B cell (primary cell): ENCODE measurements around the gene PPP4R3A.

Experiments
- EZH2 ChIP-seq: IDR thresholded peaks from 2 replicates; pipeline ENCODE4 v1.6.1; 2012; ENCODE audit warnings: borderline replicate concordance, low read depth, mild to moderate bottlenecking, moderate library complexity, low read length; ENCODE audit not compliant: insufficient read depth, poor library complexity, severe bottlenecking
- TF ChIP-seq, protein P1 (sequence below): fragments of 200-600 bp; IDR thresholded peaks from one replicate; pipeline ENCODE4 v1.8.0; 2022; ENCODE audit warnings: antibody characterized with exemption, mild to moderate bottlenecking

DNA sequence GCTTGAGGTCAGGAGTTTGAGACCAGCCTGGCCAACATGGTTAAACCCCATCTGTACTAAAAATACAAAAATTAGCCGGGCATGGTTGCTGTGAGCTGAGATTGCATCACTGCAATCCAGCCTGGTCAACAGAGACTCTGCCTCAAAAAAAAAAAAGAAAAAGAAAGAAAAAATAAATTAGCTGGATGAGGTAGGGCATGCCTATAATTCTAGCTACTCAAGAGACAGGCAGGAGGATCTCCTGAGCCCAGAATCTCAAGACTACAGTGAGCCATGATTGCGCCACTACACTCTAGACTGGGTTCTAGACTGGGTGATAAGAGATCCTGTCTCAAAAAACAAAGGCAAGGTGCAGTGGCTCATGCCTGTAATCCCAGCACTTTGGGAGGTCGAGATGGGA, 16.9 kb downstream of the PPP4R3A start:
- TF ChIP-seq, protein P1, sequence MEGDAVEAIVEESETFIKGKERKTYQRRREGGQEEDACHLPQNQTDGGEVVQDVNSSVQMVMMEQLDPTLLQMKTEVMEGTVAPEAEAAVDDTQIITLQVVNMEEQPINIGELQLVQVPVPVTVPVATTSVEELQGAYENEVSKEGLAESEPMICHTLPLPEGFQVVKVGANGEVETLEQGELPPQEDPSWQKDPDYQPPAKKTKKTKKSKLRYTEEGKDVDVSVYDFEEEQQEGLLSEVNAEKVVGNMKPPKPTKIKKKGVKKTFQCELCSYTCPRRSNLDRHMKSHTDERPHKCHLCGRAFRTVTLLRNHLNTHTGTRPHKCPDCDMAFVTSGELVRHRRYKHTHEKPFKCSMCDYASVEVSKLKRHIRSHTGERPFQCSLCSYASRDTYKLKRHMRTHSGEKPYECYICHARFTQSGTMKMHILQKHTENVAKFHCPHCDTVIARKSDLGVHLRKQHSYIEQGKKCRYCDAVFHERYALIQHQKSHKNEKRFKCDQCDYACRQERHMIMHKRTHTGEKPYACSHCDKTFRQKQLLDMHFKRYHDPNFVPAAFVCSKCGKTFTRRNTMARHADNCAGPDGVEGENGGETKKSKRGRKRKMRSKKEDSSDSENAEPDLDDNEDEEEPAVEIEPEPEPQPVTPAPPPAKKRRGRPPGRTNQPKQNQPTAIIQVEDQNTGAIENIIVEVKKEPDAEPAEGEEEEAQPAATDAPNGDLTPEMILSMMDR: no peak
- no peak for TF ChIP-seq EZH2
